Endothelial cell of umbilical vein (primary cell): ENCODE data around the gene QRICH2. TPM values are rescaled to one million over a fixed set of nuclear protein-coding genes. Genes with fewer than 3 reads are reported as not detected.

ENCODE experiments used
- BruUV-seq: library from RNA; stranded (reverse); fragments of 400-500 nt; replicated peaks from 2 replicates; lab custom pipeline; 2021; lab: Mats Ljungman, UMichigan
- CTCF ChIA-PET: fragments of 300-600, 350-600 bp; sonication (Branson Sonifier 250); formaldehyde crosslinking; loops from one replicate; lab custom pipeline; 2021; ENCODE audit warnings: antibody characterized with exemption, inconsistent platforms; lab: Charles Lee
- POLR2A ChIA-PET: fragments of 300-600, 350-600 bp; sonication (Branson Sonifier 250); formaldehyde crosslinking; loops from one replicate; lab custom pipeline; 2021; ENCODE audit warnings: antibody characterized with exemption, inconsistent platforms; lab: Charles Lee
- DNase-seq: peaks from one replicate; pipeline ENCODE4 v3.0.0-alpha.2; 2011; ENCODE audit warnings: low read depth, low spot score
- FAIRE-seq: peaks from 2 replicates; lab custom pipeline; 2011; peaks lifted over from hg19 to GRCh38; lab: Jason Lieb, UNC
- H2AFZ ChIP-seq: 2 replicates; pipeline ENCODE4 v1.6.0; 2012; ENCODE audit warnings: low read depth, low read length, control low read depth, inconsistent platforms
- H3K27ac ChIP-seq: 2 replicates; pipeline ENCODE4 v1.5.1; 2011; ENCODE audit warnings: low read depth, mild to moderate bottlenecking, control low read depth, low read length, moderate library complexity; ENCODE audit not compliant: insufficient read depth
- H3K27me3 ChIP-seq, 2 experiments: 2 replicates each; pipeline versions ENCODE4 v1.6.0 to v1.6.1; 2011; ENCODE audit warnings: low read length in 2 of 2, mixed read lengths in 1 of 2; ENCODE audit not compliant: control insufficient read depth in 2 of 2, insufficient read depth in 2 of 2
- H3K36me3 ChIP-seq, 2 experiments: 2 replicates in 1 of 2; 3 replicates in 1 of 2; pipeline ENCODE4 v1.5.1; 2011; ENCODE audit warnings: low read length in 2 of 2, mild to moderate bottlenecking in 1 of 2, moderate library complexity in 1 of 2; ENCODE audit not compliant: control insufficient read depth in 2 of 2, insufficient read depth in 2 of 2; ENCODE audit errors: extremely low read depth in 1 of 2
- H3K4me1 ChIP-seq: 3 replicates; pipeline ENCODE4 v1.5.1; 2011; ENCODE audit warnings: mild to moderate bottlenecking, low read length; ENCODE audit not compliant: control insufficient read depth, insufficient read depth; ENCODE audit errors: extremely low read depth
- H3K4me2 ChIP-seq: 2 replicates; pipeline ENCODE4 v1.6.1; 2011; ENCODE audit warnings: low read length, control low read depth, mixed read lengths; ENCODE audit not compliant: insufficient read depth
- H3K4me3 ChIP-seq, 3 experiments: fragments of 200-600 bp in 1 of 3; sonication (generic), shearing (Covaris generic) in 1 of 3; replicated peaks in 1 of 3; 2 replicates each; pipeline ENCODE4 v1.5.1; 2011 to 2016; ENCODE audit warnings: control low read depth in 3 of 3, low read length in 3 of 3, mild to moderate bottlenecking in 2 of 3, inconsistent platforms in 1 of 3, low read depth in 1 of 3, moderate library complexity in 1 of 3; ENCODE audit not compliant: insufficient read depth in 1 of 3
- H3K79me2 ChIP-seq: 2 replicates; pipeline ENCODE4 v1.6.0; 2012; ENCODE audit warnings: low read length, inconsistent platforms; ENCODE audit not compliant: control insufficient read depth, insufficient read depth
- H3K9ac ChIP-seq: replicated peaks from 2 replicates; pipeline ENCODE3; 2011; ENCODE audit warnings: low read length, control low read depth; ENCODE audit not compliant: insufficient read depth; ENCODE audit errors: extremely low read depth
- H3K9me1 ChIP-seq: replicated peaks from 3 replicates; pipeline ENCODE4 v1.6.0; 2011; ENCODE audit warnings: mild to moderate bottlenecking, low read length; ENCODE audit not compliant: control insufficient read depth, insufficient read depth; ENCODE audit errors: extremely low read depth
- H3K9me3 ChIP-seq: replicated peaks from 2 replicates; pipeline ENCODE4 v1.5.1; 2012; ENCODE audit warnings: low read length, inconsistent platforms; ENCODE audit not compliant: control insufficient read depth, insufficient read depth
- H4K20me1 ChIP-seq: replicated peaks from 2 replicates; pipeline ENCODE3; 2011; ENCODE audit warnings: mild to moderate bottlenecking, low read length; ENCODE audit not compliant: control insufficient read depth, insufficient read depth; ENCODE audit errors: extremely low read depth
- EZH2 ChIP-seq: IDR thresholded peaks from 2 replicates; pipeline ENCODE4 v1.6.1; 2012; ENCODE audit warnings: borderline replicate concordance, low read depth, mild to moderate bottlenecking, moderate library complexity, low read length, inconsistent platforms; ENCODE audit not compliant: severe bottlenecking
- FOS ChIP-seq: IDR thresholded peaks from 2 replicates; pipeline ENCODE4 v1.6.1; 2011; ENCODE audit warnings: mild to moderate bottlenecking, low read length, moderate library complexity, borderline replicate concordance; ENCODE audit not compliant: insufficient read depth
- GATA2 ChIP-seq: IDR thresholded peaks from 2 replicates; pipeline ENCODE4 v1.7.0; 2011; ENCODE audit warnings: low read depth, mild to moderate bottlenecking, moderate library complexity, mixed read lengths, low read length; ENCODE audit not compliant: insufficient read length, insufficient read depth
- JUN ChIP-seq: IDR thresholded peaks from 2 replicates; pipeline ENCODE4 v1.6.1; 2011; ENCODE audit warnings: borderline replicate concordance, low read depth; ENCODE audit not compliant: insufficient read length, insufficient read depth
- MAX ChIP-seq: IDR thresholded peaks from 2 replicates; pipeline ENCODE4 v1.6.1; 2011; ENCODE audit not compliant: insufficient read depth, insufficient read length
- MYC ChIP-seq: IDR thresholded peaks from one replicate; pipeline ENCODE4 v1.6.1; 2011; ENCODE audit warnings: mild to moderate bottlenecking, low read depth, low read length
- POLR2A ChIP-seq: IDR thresholded peaks from 2 replicates; pipeline ENCODE4 v1.6.1; 2012; ENCODE audit warnings: low read depth, mild to moderate bottlenecking, control low read depth, low read length
- POLR2AphosphoS5 ChIP-seq: IDR thresholded peaks from 2 replicates; pipeline ENCODE4 v1.6.1; 2012; ENCODE audit warnings: low read depth, mild to moderate bottlenecking, control low read depth, low read length, moderate library complexity; ENCODE audit not compliant: insufficient read depth
- dilution Hi-C: fragments of 300-500 bp; cut with MboI; formaldehyde crosslinking; loops from one replicate; pipeline ENCODE4 v1.15.0; 2019; ENCODE audit warnings: low sequenced_read_pairs; ENCODE audit not compliant: extremely low pct_ligation_motif_present
- intact Hi-C: fragments of 100-400 bp; cut with micrococcal nuclease; formaldehyde crosslinking; loops from one replicate; pipeline ENCODE4 v1.10.0; 2022
- polyA plus RNA-seq, 4 experiments: library from polyadenylated mRNA; depleted of rRNA in 3 of 4; stranded (reverse) in 3 of 4; unstranded in 1 of 4; fragments of >200 nt; gene quantifications; 2 replicates each; pipeline versions ENCODE4 v1.2.1 to v1.2.3, GENCODE V29; 2011 to 2012; ENCODE audit warnings: missing spikeins in 1 of 4
- total RNA-seq: library from RNA; stranded (reverse); gene quantifications from 2 replicates; pipeline ENCODE4 v1.2.3, GENCODE V29; 2021
- TF ChIP-seq, protein P1 (sequence below), 2 donors: IDR thresholded peaks; 1 replicate in 1 of 2; 2 replicates in 1 of 2; pipeline ENCODE4 v1.5.1; 2011; ENCODE audit warnings: low read length in 2 of 2, mild to moderate bottlenecking in 2 of 2, moderate library complexity in 2 of 2, control low read depth in 1 of 2, inconsistent platforms in 1 of 2, low read depth in 1 of 2; ENCODE audit not compliant: insufficient read depth in 1 of 2; ENCODE audit errors: extremely low read depth in 1 of 2

The QRICH2 gene
- total and polyA plus RNA-seq, 2 donors (not counting 3 experiments of a cell fraction or from before 2014, with no cell fraction given) = 6.7 to 9.6 TPM

- POLR2A ChIA-PET = no interaction called here
- Histone ChIP-seq H3K27ac (no peak overlapping the region), H3K9me3 (no peaks in the 10 kb centered on the region), H3K4me2 (no peak overlapping the region), H3K9me1 (no peaks in the 10 kb centered on the region), H3K79me2 (no peaks in the 10 kb centered on the region), H3K4me1 (peaks cover 2% of the 10 kb centered on the region), H2AFZ (no peak overlapping the region), H3K27me3 (no peaks in the 10 kb centered on the region), H3K4me3 (no peak overlapping the region), H3K36me3 (peaks cover 0 to 3% of the 10 kb centered on the region in 2 experiments), H4K20me1 (no peaks in the 10 kb centered on the region), H3K9ac (no peak overlapping the region)
- CTCF ChIA-PET = no interaction called here
- intact Hi-C loops = no loop called here
- DNase-seq (no peak), FAIRE-seq (no peak)
- TF ChIP-seq GATA2 = no peak
- no peak for TF ChIP-seq MYC
- dilution Hi-C loops = no loop called here
- BruUV-seq = no TSS peak
Measured at GRCh38 chr17:76292567-76292966, 15.5 kb downstream of the QRICH2 start.

DNA sequence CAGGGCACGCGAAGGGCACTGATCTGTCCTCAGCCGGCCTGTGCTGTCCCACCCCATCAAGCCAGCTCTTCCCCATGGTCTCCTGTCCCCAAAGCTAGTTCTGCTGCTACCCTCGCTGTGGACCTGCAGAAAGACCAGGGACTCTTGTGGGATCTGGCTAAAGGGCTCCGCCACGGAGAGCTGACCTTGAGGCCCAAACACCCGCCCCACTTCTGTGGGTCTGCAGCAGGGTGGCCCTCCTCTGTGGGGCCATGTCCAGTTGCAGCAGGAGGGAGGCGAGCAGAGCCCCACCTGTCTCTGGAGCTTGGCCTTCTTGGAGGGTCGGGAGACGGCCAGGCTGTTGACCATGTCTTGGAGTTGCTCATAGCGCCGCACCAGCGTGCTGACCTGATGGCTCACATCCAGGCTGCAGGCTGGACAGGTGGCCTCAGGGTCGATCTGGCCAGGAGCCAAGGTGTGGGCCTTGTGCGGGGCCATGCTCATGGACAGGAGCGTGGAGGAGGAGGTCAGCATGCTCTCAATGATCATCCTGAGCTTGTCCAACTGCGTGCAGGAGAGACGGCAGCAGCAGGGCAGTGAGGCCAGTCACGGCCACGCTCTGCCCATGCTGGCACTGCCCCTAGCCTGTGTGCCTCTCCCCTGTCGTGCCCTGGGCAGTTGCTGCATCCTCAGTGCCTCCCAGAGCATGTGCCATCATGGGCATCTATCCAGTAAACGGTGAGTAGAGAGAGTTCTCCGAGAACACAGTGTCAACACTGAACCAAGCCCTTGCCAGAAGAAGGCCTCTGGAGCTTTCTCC is 26.3 kb downstream of the QRICH2 start:
- Histone ChIP-seq H3K4me1 (no peaks in the 10 kb centered on the region), H3K4me2 (no peak overlapping the region), H2AFZ (no peak overlapping the region), H3K27me3 (no peaks in the 10 kb centered on the region), H3K79me2 (no peaks in the 10 kb centered on the region), H4K20me1 (no peaks in the 10 kb centered on the region), H3K4me3 (no peak overlapping the region), H3K9ac (no peak overlapping the region), H3K9me1 (no peaks in the 10 kb centered on the region), H3K36me3 (peaks cover 0 to 2% of the 10 kb centered on the region in 2 experiments), H3K27ac (no peak overlapping the region), H3K9me3 (no peaks in the 10 kb centered on the region)
- DNase-seq (no peak), FAIRE-seq (no peak)
- BruUV-seq = no TSS peak
- ChIA-PET CTCF (interaction anchor here (1.0 to 14.1 kb wide), 7 partner anchors 18 to 160 kb away, joined by 3 to 320 read pairs (median 3); no protein-coding TSS in a partner anchor), POLR2A (no interaction called here)
- TF ChIP-seq, protein P1, sequence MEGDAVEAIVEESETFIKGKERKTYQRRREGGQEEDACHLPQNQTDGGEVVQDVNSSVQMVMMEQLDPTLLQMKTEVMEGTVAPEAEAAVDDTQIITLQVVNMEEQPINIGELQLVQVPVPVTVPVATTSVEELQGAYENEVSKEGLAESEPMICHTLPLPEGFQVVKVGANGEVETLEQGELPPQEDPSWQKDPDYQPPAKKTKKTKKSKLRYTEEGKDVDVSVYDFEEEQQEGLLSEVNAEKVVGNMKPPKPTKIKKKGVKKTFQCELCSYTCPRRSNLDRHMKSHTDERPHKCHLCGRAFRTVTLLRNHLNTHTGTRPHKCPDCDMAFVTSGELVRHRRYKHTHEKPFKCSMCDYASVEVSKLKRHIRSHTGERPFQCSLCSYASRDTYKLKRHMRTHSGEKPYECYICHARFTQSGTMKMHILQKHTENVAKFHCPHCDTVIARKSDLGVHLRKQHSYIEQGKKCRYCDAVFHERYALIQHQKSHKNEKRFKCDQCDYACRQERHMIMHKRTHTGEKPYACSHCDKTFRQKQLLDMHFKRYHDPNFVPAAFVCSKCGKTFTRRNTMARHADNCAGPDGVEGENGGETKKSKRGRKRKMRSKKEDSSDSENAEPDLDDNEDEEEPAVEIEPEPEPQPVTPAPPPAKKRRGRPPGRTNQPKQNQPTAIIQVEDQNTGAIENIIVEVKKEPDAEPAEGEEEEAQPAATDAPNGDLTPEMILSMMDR (IDR thresholded peaks at IDR 0.05; ENCODE audit: extremely low read depth in 1 of 2, insufficient read depth in 1 of 2, low read depth in 1 of 2, low read length in 2 of 2) = no peak
- TF ChIP-seq MAX = no peak
- no peak for TF ChIP-seq EZH2
- TF ChIP-seq POLR2A = no peak
- no peak for TF ChIP-seq MYC
- no peak for TF ChIP-seq JUN
- TF ChIP-seq FOS = no peak
- no peak for TF ChIP-seq POLR2AphosphoS5
- no peak for TF ChIP-seq GATA2
- intact Hi-C loops (no loop called here), dilution Hi-C loops (no loop called here)
